ENCODE results near the gene DPM3.

DNA sequence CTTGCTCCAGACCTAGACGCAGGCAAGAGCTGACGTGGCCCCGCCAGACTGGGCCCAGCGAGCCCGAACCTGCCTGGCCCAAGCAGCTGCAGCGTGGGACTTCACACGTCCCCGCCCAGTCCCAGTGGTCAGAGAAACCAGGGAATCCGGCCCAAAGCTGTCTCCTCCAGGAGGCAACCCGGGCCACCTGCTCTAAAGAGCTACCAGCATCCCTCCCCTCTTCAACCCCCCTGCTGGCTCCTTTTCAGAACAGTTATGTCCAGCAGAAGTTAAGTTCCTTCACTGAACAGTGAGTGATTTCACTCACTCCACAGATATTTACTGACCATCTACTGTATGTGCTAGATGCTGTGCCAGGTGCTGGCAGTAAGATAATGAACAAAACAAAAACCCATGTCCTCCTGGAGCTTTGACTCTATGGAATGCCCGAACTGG lies 14.8 kb downstream of the DPM3 start:
- TF ChIP-seq, protein P1, sequence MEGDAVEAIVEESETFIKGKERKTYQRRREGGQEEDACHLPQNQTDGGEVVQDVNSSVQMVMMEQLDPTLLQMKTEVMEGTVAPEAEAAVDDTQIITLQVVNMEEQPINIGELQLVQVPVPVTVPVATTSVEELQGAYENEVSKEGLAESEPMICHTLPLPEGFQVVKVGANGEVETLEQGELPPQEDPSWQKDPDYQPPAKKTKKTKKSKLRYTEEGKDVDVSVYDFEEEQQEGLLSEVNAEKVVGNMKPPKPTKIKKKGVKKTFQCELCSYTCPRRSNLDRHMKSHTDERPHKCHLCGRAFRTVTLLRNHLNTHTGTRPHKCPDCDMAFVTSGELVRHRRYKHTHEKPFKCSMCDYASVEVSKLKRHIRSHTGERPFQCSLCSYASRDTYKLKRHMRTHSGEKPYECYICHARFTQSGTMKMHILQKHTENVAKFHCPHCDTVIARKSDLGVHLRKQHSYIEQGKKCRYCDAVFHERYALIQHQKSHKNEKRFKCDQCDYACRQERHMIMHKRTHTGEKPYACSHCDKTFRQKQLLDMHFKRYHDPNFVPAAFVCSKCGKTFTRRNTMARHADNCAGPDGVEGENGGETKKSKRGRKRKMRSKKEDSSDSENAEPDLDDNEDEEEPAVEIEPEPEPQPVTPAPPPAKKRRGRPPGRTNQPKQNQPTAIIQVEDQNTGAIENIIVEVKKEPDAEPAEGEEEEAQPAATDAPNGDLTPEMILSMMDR (IDR thresholded peaks at IDR 0.05 in 2 of 3, conservative IDR thresholded peaks at IDR 0.05 in 1 of 3; ENCODE audit: borderline replicate concordance in 1 of 3, insufficient read depth in 1 of 3, low read depth in 2 of 3, low read length in 2 of 3) = no peak
- no peak for TF ChIP-seq TCF7L2 (IDR thresholded peaks at IDR 0.05; ENCODE audit: borderline replicate concordance, extremely low read depth, insufficient read depth, insufficient read length)
- TF ChIP-seq ZFX (IDR thresholded peaks at IDR 0.05) = no peak
- no peak for TF ChIP-seq ELF1 (IDR thresholded peaks at IDR 0.05; ENCODE audit: borderline replicate concordance, low read depth)

All from HCT116 (cell line).